GM23248 (cell line): ENCODE results near the gene PLXDC2. TPM values are rescaled to one million over a fixed set of nuclear protein-coding genes. Genes with fewer than 3 reads are reported as not detected.

ENCODE experiments used
- DNase-seq: peaks from one replicate; pipeline ENCODE4 v3.0.0-alpha.2; 2015
- H2AFZ ChIP-seq: fragments of 200-600 bp; sonication (generic); 2 replicates; pipeline ENCODE4 v1.6.1; 2016; ENCODE audit warnings: antibody characterized with exemption
- H3F3A ChIP-seq: fragments of 200-600 bp; sonication (generic); 2 replicates; pipeline ENCODE4 v1.6.1; 2016; ENCODE audit warnings: mild to moderate bottlenecking, antibody characterized with exemption, mixed run types; ENCODE audit not compliant: insufficient read depth
- H3K27ac ChIP-seq: fragments of 200-600 bp; sonication (generic); 2 replicates; pipeline ENCODE4 v1.5.1; 2016; ENCODE audit warnings: mild to moderate bottlenecking
- H3K27me3 ChIP-seq: fragments of 200-600 bp; sonication (generic); replicated peaks from 2 replicates; pipeline ENCODE4 v1.6.1; 2016; ENCODE audit warnings: mild to moderate bottlenecking; ENCODE audit not compliant: insufficient read depth
- H3K36me3 ChIP-seq: fragments of 200-600 bp; sonication (generic); 2 replicates; pipeline ENCODE4 v1.6.1; 2016; ENCODE audit warnings: low read depth, mild to moderate bottlenecking
- H3K4me1 ChIP-seq: fragments of 200-600 bp; sonication (generic); 2 replicates; pipeline ENCODE4 v1.6.1; 2016; ENCODE audit warnings: mild to moderate bottlenecking; ENCODE audit not compliant: insufficient read depth
- H3K4me2 ChIP-seq: fragments of 200-600 bp; sonication (generic); one replicate; pipeline ENCODE4 v1.6.1; 2016; ENCODE audit warnings: mild to moderate bottlenecking; ENCODE audit not compliant: unreplicated experiment
- H3K4me3 ChIP-seq: fragments of 200-600 bp; sonication (generic); 2 replicates; pipeline ENCODE4 v1.5.1; 2016; ENCODE audit warnings: mild to moderate bottlenecking
- H3K79me2 ChIP-seq: fragments of 200-600 bp; sonication (generic); 2 replicates; pipeline ENCODE4 v1.6.1; 2016; ENCODE audit warnings: mild to moderate bottlenecking; ENCODE audit not compliant: insufficient read depth
- H3K9ac ChIP-seq: fragments of 200-600 bp; sonication (generic); 2 replicates; pipeline ENCODE4 v1.6.1; 2016; ENCODE audit warnings: mild to moderate bottlenecking
- H3K9me2 ChIP-seq: fragments of 200-600 bp; sonication (generic); 2 replicates; pipeline ENCODE4 v1.6.1; 2016; ENCODE audit warnings: mixed run types, mild to moderate bottlenecking, moderate library complexity; ENCODE audit not compliant: insufficient read depth
- H3K9me3 ChIP-seq: fragments of 200-600 bp; sonication (generic); one replicate; pipeline ENCODE4 v1.6.1; 2017; ENCODE audit warnings: low read depth
- H4K20me1 ChIP-seq: fragments of 200-600 bp; sonication (generic); 2 replicates; pipeline ENCODE4 v1.6.0; 2016; ENCODE audit not compliant: insufficient read depth
- EZH2 ChIP-seq: fragments of 200-600 bp; sonication (generic); IDR thresholded peaks from 2 replicates; pipeline ENCODE4 v1.6.1; 2018; ENCODE audit warnings: antibody characterized with exemption, mild to moderate bottlenecking; ENCODE audit not compliant: insufficient read depth, poor library complexity, severe bottlenecking
- EZH2phosphoT487 ChIP-seq: fragments of 200-600 bp; sonication (generic); IDR thresholded peaks from 2 replicates; pipeline ENCODE4 v1.6.1; 2018; ENCODE audit warnings: antibody characterized with exemption, moderate library complexity, mild to moderate bottlenecking, low read depth; ENCODE audit not compliant: insufficient read depth
- WGBS, 2 experiments: methylation state at CpG; one replicate each; pipeline ENCODE4 v1.1.6; 2015 to 2017; ENCODE audit warnings: low lambda C conversion rate in 2 of 2, low coverage in 1 of 2; ENCODE audit errors: missing lambda C conversion rate in 2 of 2; 5-methylcytosine and 5-hydroxymethylcytosine counted together
- in situ Hi-C: fragments of 300-500 bp; cut with MboI; formaldehyde crosslinking; loops from 2 replicates; pipeline ENCODE4 v1.15.0; 2020
- polyA plus RNA-seq: library from polyadenylated mRNA; unstranded; fragments of >200 nt; fragmentation: Nextera tagmentation; extraction: Ambion mirVana; gene quantifications from 2 replicates; pipeline ENCODE4 v1.2.1, GENCODE V29; 2016
- total RNA-seq: library from RNA; depleted of rRNA; stranded (reverse); fragments of >200 nt; shearing (Covaris generic); gene quantifications from 2 replicates; pipeline ENCODE4 v1.2.3, GENCODE V29; 2014

PLXDC2 gene
- total and polyA plus RNA-seq, 2 experiments from 2014 or later: 0.81 to 2.3 TPM

DNA sequence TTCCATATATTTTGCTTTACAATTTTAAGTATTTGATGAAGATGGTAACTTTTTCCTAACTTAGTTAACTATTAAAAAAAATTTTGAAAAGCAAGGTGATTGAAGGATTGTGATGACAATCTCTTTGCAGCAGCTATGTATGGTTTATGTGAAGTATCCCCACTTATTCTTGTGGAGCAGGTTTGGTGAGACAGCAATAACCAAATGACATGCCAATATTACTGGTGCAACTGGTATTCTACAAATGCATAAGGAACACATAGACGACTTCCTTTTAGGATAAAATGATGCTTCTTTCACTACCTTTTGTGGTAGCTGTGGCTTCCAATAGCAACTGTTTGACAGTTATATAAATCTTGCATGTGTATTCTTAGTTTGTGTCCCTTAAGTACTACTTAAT lies 465.3 kb downstream of the PLXDC2 start:
- in situ Hi-C loops: no loop called here
- H4K20me1 ChIP-seq: no peaks in the 10 kb centered on the region
- H3F3A ChIP-seq: no peaks in the 10 kb centered on the region
- H3K9me2 ChIP-seq: no peaks in the 10 kb centered on the region
- no peak overlapping the region for H3K9ac ChIP-seq
- TF ChIP-seq EZH2phosphoT487 (no peak), EZH2 (no peak)
- DNase-seq: no peak
- H3K79me2 ChIP-seq: no peaks in the 10 kb centered on the region
- WGBS, 2 experiments: 4 to 10% methylated on average over 1 of the region's 1 CpG
- H3K4me1 ChIP-seq: no peaks in the 10 kb centered on the region
- H2AFZ ChIP-seq: no peak overlapping the region
- H3K27me3 ChIP-seq: no peaks in the 10 kb centered on the region
- H3K27ac ChIP-seq: no peak overlapping the region
- no peaks in the 10 kb centered on the region for H3K9me3 ChIP-seq
- no peak overlapping the region for H3K4me3 ChIP-seq
- H3K4me2 ChIP-seq: no peak overlapping the region
- no peaks in the 10 kb centered on the region for H3K36me3 ChIP-seq

DNA sequence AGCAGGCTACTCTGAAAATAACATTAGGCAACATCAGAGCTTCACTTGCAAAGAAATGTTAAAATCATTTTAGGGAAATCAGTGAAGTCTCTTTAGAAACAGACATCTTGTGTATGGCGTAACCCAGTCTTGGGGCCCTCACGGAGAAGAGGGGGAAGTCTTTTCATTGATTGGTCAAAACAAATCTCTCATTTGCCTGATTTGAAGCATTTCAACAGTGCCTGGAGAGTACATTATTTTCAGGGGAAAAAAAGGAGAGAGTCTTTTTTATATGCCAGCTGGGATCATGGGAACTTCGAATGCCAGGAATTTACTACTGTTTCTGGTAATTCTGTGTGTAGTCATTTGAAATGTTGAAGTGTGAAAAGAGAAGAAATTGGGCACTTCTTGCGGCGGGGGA lies 471.4 kb downstream of the PLXDC2 start:
- in situ Hi-C loops: no loop called here

DNA sequence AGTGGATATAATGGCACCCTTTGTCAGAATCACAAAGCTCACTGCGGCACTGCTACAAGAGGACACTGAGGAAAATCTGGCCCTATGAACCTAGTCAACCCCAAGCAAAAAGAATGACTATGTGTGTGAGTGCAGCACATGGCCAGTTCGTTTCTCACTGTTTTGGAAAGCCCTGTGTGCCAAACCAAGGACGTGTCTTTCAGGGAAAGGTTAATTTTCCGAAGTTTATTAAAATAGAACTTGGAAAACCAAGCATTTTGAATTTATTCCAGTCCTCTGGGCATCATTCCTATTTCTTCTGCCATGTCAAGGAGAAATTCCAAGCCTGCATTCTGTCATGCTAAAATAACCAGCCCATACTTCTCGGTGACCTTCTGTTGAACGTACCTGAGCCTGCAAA lies 471.8 kb downstream of the PLXDC2 start:
- Histone ChIP-seq H3K36me3 (no peaks in the 10 kb centered on the region), H3K79me2 (no peaks in the 10 kb centered on the region), H2AFZ (no peak overlapping the region), H4K20me1 (no peaks in the 10 kb centered on the region), H3K9ac (no peak overlapping the region), H3K27ac (no peak overlapping the region), H3K4me3 (no peak overlapping the region), H3K9me2 (no peaks in the 10 kb centered on the region), H3K4me1 (no peaks in the 10 kb centered on the region), H3K27me3 (no peaks in the 10 kb centered on the region), H3K4me2 (no peak overlapping the region), H3F3A (no peaks in the 10 kb centered on the region), H3K9me3 (no peaks in the 10 kb centered on the region)
- in situ Hi-C loops: no loop called here
- WGBS, 2 experiments: 10 to 14% methylated on average over 6 of the region's 6 CpGs
- no peak for TF ChIP-seq EZH2phosphoT487
- no peak for TF ChIP-seq EZH2
- DNase-seq: no peak

More for the DNA sequence above, 471.4 kb downstream of the PLXDC2 start:
- Histone ChIP-seq H2AFZ (no peak overlapping the region), H3K27me3 (no peaks in the 10 kb centered on the region), H3K79me2 (no peaks in the 10 kb centered on the region), H3K9me2 (no peaks in the 10 kb centered on the region), H3K4me1 (no peaks in the 10 kb centered on the region), H3K36me3 (no peaks in the 10 kb centered on the region), H3K4me2 (no peak overlapping the region), H3K9me3 (no peaks in the 10 kb centered on the region), H3F3A (no peaks in the 10 kb centered on the region), H3K4me3 (no peak overlapping the region), H3K27ac (no peak overlapping the region), H4K20me1 (no peaks in the 10 kb centered on the region), H3K9ac (no peak overlapping the region)
- no peak for DNase-seq
- 13 to 15% methylated on average over 5 of the region's 5 CpGs for WGBS, 2 experiments
- TF ChIP-seq EZH2: no peak
- no peak for TF ChIP-seq EZH2phosphoT487

DNA sequence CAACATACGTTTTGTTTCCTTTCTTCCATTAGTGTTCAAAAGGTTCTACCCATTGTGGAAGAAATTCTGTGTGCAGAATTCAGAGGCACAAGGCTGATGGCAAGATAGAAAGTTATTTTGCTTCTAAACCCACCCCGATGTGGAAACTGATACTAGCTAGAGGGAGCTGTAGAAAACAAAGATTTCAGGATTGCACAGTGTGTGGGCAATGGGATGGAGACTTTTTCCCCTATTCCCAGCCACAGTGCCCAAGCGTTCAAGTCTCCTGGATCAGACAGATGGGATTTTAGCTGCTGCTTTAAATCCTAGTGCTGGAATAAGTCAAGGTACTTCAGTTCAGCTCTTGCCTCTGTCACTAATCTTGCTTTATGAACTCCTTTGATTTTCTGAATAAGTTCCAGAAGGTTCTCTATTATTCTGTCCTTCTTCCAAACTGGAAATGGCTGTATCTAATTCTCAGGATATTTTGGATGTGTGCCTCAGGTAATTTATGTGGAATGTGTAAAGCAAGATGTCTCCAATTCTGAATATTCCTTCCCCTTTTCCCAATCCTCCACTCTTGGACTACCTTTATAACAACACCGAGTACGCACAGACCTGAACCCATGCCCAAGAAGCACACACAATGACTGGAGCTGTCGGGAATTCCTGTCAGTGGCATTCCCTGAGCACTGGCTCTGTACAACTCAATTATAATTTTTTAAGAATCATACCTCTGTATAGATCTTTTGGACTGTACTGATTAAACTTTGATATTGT lies 473.0 kb downstream of the PLXDC2 start:
- Histone ChIP-seq H3K9me3 (no peaks in the 10 kb centered on the region), H3K36me3 (no peaks in the 10 kb centered on the region), H3K4me3 (no peak overlapping the region), H2AFZ (no peak overlapping the region), H3F3A (no peaks in the 10 kb centered on the region), H4K20me1 (no peaks in the 10 kb centered on the region), H3K4me1 (no peaks in the 10 kb centered on the region), H3K79me2 (no peaks in the 10 kb centered on the region), H3K9me2 (no peaks in the 10 kb centered on the region), H3K27ac (no peak overlapping the region), H3K4me2 (no peak overlapping the region), H3K9ac (no peak overlapping the region), H3K27me3 (no peaks in the 10 kb centered on the region)
- 27 to 33% methylated on average over 6 of the region's 6 CpGs for WGBS, 2 experiments
- in situ Hi-C loops: no loop called here
- DNase-seq: no peak
- TF ChIP-seq EZH2 (no peak), EZH2phosphoT487 (no peak)

DNA sequence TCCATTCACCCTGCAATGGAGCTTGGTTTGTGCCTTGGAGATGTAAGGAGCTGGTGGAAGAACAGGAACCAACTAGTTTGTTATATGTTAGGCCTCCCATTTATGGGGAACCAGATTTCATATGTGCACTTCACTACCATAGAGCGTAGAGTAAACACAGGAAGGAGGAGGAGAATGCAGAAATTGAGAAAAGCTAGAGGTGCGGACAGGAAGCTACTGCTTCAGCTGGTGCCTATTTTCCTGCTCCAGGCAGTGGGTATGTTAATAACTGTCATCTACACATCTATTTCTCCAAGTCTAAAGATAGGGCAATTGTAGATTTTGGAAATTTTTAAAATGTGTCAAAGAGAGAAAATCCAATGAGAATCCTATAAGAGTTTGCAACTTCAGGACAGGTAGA lies 482.2 kb downstream of the PLXDC2 start:
- no peak overlapping the region for H3K9ac ChIP-seq
- H3K9me3 ChIP-seq: no peaks in the 10 kb centered on the region
- no peak for DNase-seq
- H2AFZ ChIP-seq: no peak overlapping the region
- H3K79me2 ChIP-seq: no peaks in the 10 kb centered on the region
- no peaks in the 10 kb centered on the region for H3K9me2 ChIP-seq
- H3K4me3 ChIP-seq: no peak overlapping the region
- no peaks in the 10 kb centered on the region for H3K27me3 ChIP-seq
- H3F3A ChIP-seq: no peaks in the 10 kb centered on the region
- no peaks in the 10 kb centered on the region for H4K20me1 ChIP-seq
- no peaks in the 10 kb centered on the region for H3K36me3 ChIP-seq
- H3K27ac ChIP-seq: no peak overlapping the region
- no peak for TF ChIP-seq EZH2
- no peak for TF ChIP-seq EZH2phosphoT487
- 25 to 33% methylated on average over 2 of the region's 2 CpGs for WGBS, 2 experiments
- H3K4me2 ChIP-seq: no peak overlapping the region
- in situ Hi-C loops: no loop called here
- H3K4me1 ChIP-seq: no peaks in the 10 kb centered on the region
